ENCODE measurements around the gene OXCT1. TPM values are rescaled to one million over a fixed set of nuclear protein-coding genes. Genes with fewer than 3 reads are reported as not detected.

OXCT1 gene
- total and polyA plus RNA-seq, 2 donors (not counting 3 experiments of a cell fraction or from before 2014, with no cell fraction given), result 12.8 to 37.4 TPM

DNA sequence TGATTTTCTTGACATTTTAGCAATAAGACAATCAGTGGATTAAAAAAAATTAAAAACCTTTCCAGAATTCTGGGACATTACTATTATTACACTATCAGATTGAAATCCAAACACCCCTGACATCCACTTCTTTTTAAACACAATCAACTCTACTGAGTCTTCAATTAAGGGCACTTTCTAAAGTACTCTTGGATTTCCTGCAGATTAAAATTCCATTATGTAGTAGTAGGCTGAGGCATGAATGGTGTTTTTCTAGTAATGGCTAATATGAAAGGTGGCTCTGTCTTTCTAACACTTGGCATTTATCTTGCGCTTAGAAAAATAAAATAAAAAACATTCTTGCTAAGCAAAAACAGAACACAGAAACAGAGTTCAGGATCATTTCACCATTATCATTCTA, 107.8 kb downstream of the OXCT1 start:
- H4K20me1 ChIP-seq (replicated peaks; ENCODE audit: control insufficient read depth, extremely low read depth, insufficient read depth, low read length), result no peaks in the 10 kb centered on the region
- H3K9ac ChIP-seq (replicated peaks; ENCODE audit: extremely low read depth, insufficient read depth, low read length), result no peak overlapping the region
- no peaks in the 10 kb centered on the region for H3K9me3 ChIP-seq (replicated peaks; ENCODE audit: control insufficient read depth, insufficient read depth, low read length)
- no peaks in the 10 kb centered on the region for H3K79me2 ChIP-seq (ENCODE audit: control insufficient read depth, insufficient read depth, low read length)
- ChIA-PET POLR2A (no interaction called here), CTCF (interaction anchor here (1.4 to 1.8 kb wide), 3 partner anchors 11 to 81 kb away, joined by 4 to 5 read pairs (median 4); no protein-coding TSS in a partner anchor)
- dilution Hi-C loops (cut with MboI; ENCODE audit: extremely low pct_ligation_motif_present, low sequenced_read_pairs), result no loop called here
- H3K27ac ChIP-seq (ENCODE audit: insufficient read depth, low read depth, low read length), result no peak overlapping the region
- peaks cover 6% of the 10 kb centered on the region for H3K9me1 ChIP-seq (replicated peaks; ENCODE audit: control insufficient read depth, extremely low read depth, insufficient read depth, low read length)
- no peak overlapping the region for H3K4me3 ChIP-seq (replicated peaks in 1 of 3; ENCODE audit: insufficient read depth in 1 of 3, low read depth in 1 of 3, low read length in 3 of 3)
- H3K27me3 ChIP-seq (ENCODE audit: control insufficient read depth in 2 of 2, insufficient read depth in 2 of 2, low read length in 2 of 2), result no peaks in the 10 kb centered on the region
- H2AFZ ChIP-seq (ENCODE audit: low read depth, low read length), result no peak overlapping the region
- intact Hi-C loops (cut with micrococcal nuclease), result no loop called here
- FAIRE-seq, result no peak
- BruUV-seq (replicated peaks), result no TSS peak
- H3K4me1 ChIP-seq (ENCODE audit: control insufficient read depth, extremely low read depth, insufficient read depth, low read length), result no peaks in the 10 kb centered on the region
- peak; percentile 21 for DNase-seq (ENCODE audit: low read depth, low spot score)
- TF ChIP-seq, protein P1, sequence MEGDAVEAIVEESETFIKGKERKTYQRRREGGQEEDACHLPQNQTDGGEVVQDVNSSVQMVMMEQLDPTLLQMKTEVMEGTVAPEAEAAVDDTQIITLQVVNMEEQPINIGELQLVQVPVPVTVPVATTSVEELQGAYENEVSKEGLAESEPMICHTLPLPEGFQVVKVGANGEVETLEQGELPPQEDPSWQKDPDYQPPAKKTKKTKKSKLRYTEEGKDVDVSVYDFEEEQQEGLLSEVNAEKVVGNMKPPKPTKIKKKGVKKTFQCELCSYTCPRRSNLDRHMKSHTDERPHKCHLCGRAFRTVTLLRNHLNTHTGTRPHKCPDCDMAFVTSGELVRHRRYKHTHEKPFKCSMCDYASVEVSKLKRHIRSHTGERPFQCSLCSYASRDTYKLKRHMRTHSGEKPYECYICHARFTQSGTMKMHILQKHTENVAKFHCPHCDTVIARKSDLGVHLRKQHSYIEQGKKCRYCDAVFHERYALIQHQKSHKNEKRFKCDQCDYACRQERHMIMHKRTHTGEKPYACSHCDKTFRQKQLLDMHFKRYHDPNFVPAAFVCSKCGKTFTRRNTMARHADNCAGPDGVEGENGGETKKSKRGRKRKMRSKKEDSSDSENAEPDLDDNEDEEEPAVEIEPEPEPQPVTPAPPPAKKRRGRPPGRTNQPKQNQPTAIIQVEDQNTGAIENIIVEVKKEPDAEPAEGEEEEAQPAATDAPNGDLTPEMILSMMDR (IDR thresholded peaks at IDR 0.05; ENCODE audit: extremely low read depth in 1 of 2, insufficient read depth in 1 of 2, low read depth in 1 of 2, low read length in 2 of 2), result no peak
- TF ChIP-seq POLR2AphosphoS5 (IDR thresholded peaks at IDR 0.05; ENCODE audit: insufficient read depth, low read depth, low read length), result no peak
- no peak for TF ChIP-seq EZH2 (IDR thresholded peaks at IDR 0.05; ENCODE audit: borderline replicate concordance, low read depth, low read length, severe bottlenecking)
- H3K4me2 ChIP-seq (ENCODE audit: insufficient read depth, low read length), result no peak overlapping the region
- no peaks in the 10 kb centered on the region for H3K36me3 ChIP-seq (ENCODE audit: control insufficient read depth in 2 of 2, extremely low read depth in 1 of 2, insufficient read depth in 2 of 2, low read length in 2 of 2)

DNA sequence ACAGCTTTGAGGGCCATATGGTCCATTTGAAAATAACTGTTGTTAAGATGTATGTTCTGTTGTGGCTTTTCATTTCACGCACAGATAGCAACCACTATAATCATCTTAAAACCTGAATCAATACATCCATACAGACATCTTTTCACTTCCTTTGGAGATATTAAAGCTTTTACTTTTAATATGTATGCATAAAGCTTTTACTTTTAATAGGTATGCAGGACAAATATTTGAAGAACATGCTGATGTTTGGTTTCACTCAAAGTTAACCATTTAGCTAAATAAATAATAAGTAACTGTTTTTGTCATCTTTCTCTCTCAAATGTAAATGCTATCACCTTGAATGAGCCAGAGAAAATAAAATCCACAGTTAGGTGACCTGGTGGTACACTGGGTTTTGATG, 108.6 kb downstream of the OXCT1 start:
- no peak overlapping the region for H3K9ac ChIP-seq (replicated peaks; ENCODE audit: extremely low read depth, insufficient read depth, low read length)
- POLR2A ChIA-PET, result no interaction called here
- no peaks in the 10 kb centered on the region for H3K36me3 ChIP-seq (ENCODE audit: control insufficient read depth in 2 of 2, extremely low read depth in 1 of 2, insufficient read depth in 2 of 2, low read length in 2 of 2)
- BruUV-seq (replicated peaks), result no TSS peak
- H3K9me3 ChIP-seq (replicated peaks; ENCODE audit: control insufficient read depth, insufficient read depth, low read length), result no peaks in the 10 kb centered on the region
- no peaks in the 10 kb centered on the region for H3K27me3 ChIP-seq (ENCODE audit: control insufficient read depth in 2 of 2, insufficient read depth in 2 of 2, low read length in 2 of 2)
- no peaks in the 10 kb centered on the region for H3K4me1 ChIP-seq (ENCODE audit: control insufficient read depth, extremely low read depth, insufficient read depth, low read length)
- CTCF ChIA-PET, result interaction anchor here (0.7 to 1.8 kb wide), 5 partner anchors 11 to 82 kb away, joined by 3 to 5 read pairs (median 3); no protein-coding TSS in a partner anchor
- DNase-seq (ENCODE audit: low read depth, low spot score), result no peak
- dilution Hi-C loops (cut with MboI; ENCODE audit: extremely low pct_ligation_motif_present, low sequenced_read_pairs) (no loop called here), intact Hi-C loops (cut with micrococcal nuclease) (no loop called here)
- peaks cover 6% of the 10 kb centered on the region for H3K9me1 ChIP-seq (replicated peaks; ENCODE audit: control insufficient read depth, extremely low read depth, insufficient read depth, low read length)
- no peaks in the 10 kb centered on the region for H3K79me2 ChIP-seq (ENCODE audit: control insufficient read depth, insufficient read depth, low read length)
- H4K20me1 ChIP-seq (replicated peaks; ENCODE audit: control insufficient read depth, extremely low read depth, insufficient read depth, low read length), result no peaks in the 10 kb centered on the region
- TF ChIP-seq, protein P1 (IDR thresholded peaks at IDR 0.05; ENCODE audit: extremely low read depth in 1 of 2, insufficient read depth in 1 of 2, low read depth in 1 of 2, low read length in 2 of 2), result no peak
- no peak for TF ChIP-seq EZH2 (IDR thresholded peaks at IDR 0.05; ENCODE audit: borderline replicate concordance, low read depth, low read length, severe bottlenecking)
- no peak for TF ChIP-seq GATA2 (IDR thresholded peaks at IDR 0.05; ENCODE audit: insufficient read depth, insufficient read length, low read depth, low read length)
- no peak for TF ChIP-seq JUN (IDR thresholded peaks at IDR 0.05; ENCODE audit: borderline replicate concordance, insufficient read depth, insufficient read length, low read depth)
- H3K4me3 ChIP-seq (replicated peaks in 1 of 3; ENCODE audit: insufficient read depth in 1 of 3, low read depth in 1 of 3, low read length in 3 of 3), result no peak overlapping the region
- H2AFZ ChIP-seq (ENCODE audit: low read depth, low read length), result no peak overlapping the region
- FAIRE-seq, result no peak
- H3K27ac ChIP-seq (ENCODE audit: insufficient read depth, low read depth, low read length), result no peak overlapping the region
- no peak overlapping the region for H3K4me2 ChIP-seq (ENCODE audit: insufficient read depth, low read length)
